Lung (tissue), 12 donors: ENCODE measurements around the gene CCDC107. TPM values are rescaled to one million over a fixed set of nuclear protein-coding genes. Genes with fewer than 3 reads are reported as not detected.

Source experiments
- ATAC-seq: fragments of 200-7000 bp; cut with Tn5 transposase; one replicate; pipeline ENCODE4 v1.9.1; 2020; ENCODE audit warnings: moderate number of reproducible peaks; ENCODE audit not compliant: insufficient read depth, low FRiP score
- DNase-seq, 3 donors: peaks; one replicate each; pipeline ENCODE4 v3.0.0-alpha.2; 2013 to 2017
- H3K27ac ChIP-seq, 2 donors: one replicate each; pipeline ENCODE4 v1.5.1; 2013; ENCODE audit warnings: mild to moderate bottlenecking in 2 of 2, moderate library complexity in 2 of 2, control low read depth in 1 of 2, inconsistent platforms in 1 of 2, low read depth in 1 of 2, low read length in 1 of 2
- H3K27me3 ChIP-seq, 3 donors: one replicate each; pipeline ENCODE4 v1.5.1; 2013; ENCODE audit warnings: low read length in 2 of 3; ENCODE audit not compliant: control insufficient read depth in 3 of 3, insufficient read depth in 3 of 3
- H3K36me3 ChIP-seq, 4 donors: one replicate each; pipeline ENCODE4 v1.5.1; 2013; ENCODE audit warnings: low read length in 4 of 4, mild to moderate bottlenecking in 1 of 4, moderate library complexity in 1 of 4; ENCODE audit not compliant: control insufficient read depth in 4 of 4, insufficient read depth in 4 of 4
- H3K4me1 ChIP-seq, 5 donors: one replicate each; pipeline ENCODE4 v1.5.1; 2013; ENCODE audit warnings: low read length in 5 of 5, mild to moderate bottlenecking in 2 of 5, moderate library complexity in 1 of 5; ENCODE audit not compliant: control insufficient read depth in 5 of 5, insufficient read depth in 5 of 5
- H3K4me3 ChIP-seq: one replicate; pipeline ENCODE4 v1.5.1; 2013; ENCODE audit warnings: mild to moderate bottlenecking, control low read depth, moderate library complexity
- H3K9ac ChIP-seq, 2 donors: one replicate each; pipeline ENCODE4 v1.5.1; 2013; ENCODE audit warnings: low read length in 2 of 2, control low read depth in 1 of 2; ENCODE audit not compliant: insufficient read depth in 1 of 2
- H3K9me3 ChIP-seq, 4 donors: one replicate each; pipeline ENCODE4 v1.5.1; 2013; ENCODE audit warnings: low read length in 3 of 4, mild to moderate bottlenecking in 1 of 4, moderate library complexity in 1 of 4; ENCODE audit not compliant: control insufficient read depth in 4 of 4, insufficient read depth in 3 of 4
- CTCF ChIP-seq: IDR thresholded peaks from 2 replicates; pipeline ENCODE4 v1.5.1; 2012; ENCODE audit warnings: mild to moderate bottlenecking; ENCODE audit errors: control extremely low read depth, extremely low read depth
- WGBS, 2 donors: extraction: QIAGEN DNeasy Blood & Tissue Kit; methylation state at CpG; one replicate each; pipeline ENCODE4 v1.1.7; 2013; 5-methylcytosine and 5-hydroxymethylcytosine counted together
- polyA plus RNA-seq, 2 donors: library from polyadenylated mRNA; stranded (reverse); fragments of 200-250 nt; gene quantifications; one replicate each; pipeline ENCODE4 v1.2.1, GENCODE V29; 2013
- total RNA-seq, 2 donors: library from RNA; depleted of rRNA in 1 of 2; stranded (reverse); fragments of >200 nt in 1 of 2; gene quantifications; one replicate each; pipeline ENCODE4 v1.2.1, GENCODE V29; 2014 to 2021
- donor health status: control.
- donor health status: control.
- donor health status: Bipolar disorder and iron deficiency.
- donor health status: healthy.
- donor health status: DM: yes; HTN: yes; CAD: no.

The CCDC107 gene
- total and polyA plus RNA-seq, 4 donors = 9.9 to 53.9 (median 31.0) TPM

GRCh38 chr9:35702696-35703095 lies 44.6 kb downstream of the CCDC107 start:
- no peak for TF ChIP-seq CTCF
- Histone ChIP-seq H3K27ac (no peak overlapping the region), H3K27me3 (no peaks in the 10 kb centered on the region), H3K36me3 (peaks cover 54 to 88% (median 87%) of the 10 kb centered on the region in 4 donors), H3K4me1 (no peaks in the 10 kb centered on the region), H3K9ac (no peak overlapping the region), H3K4me3 (no peak overlapping the region), H3K9me3 (no peaks in the 10 kb centered on the region)
- 92 to 93% methylated on average over 7 of the region's 7 CpGs for WGBS, 2 donors
- DNase-seq (no peak), ATAC-seq (no peak)

GRCh38 chr9:35703906-35704672 lies 46.0 kb downstream of the CCDC107 start:
- DNase-seq = no peak
- Histone ChIP-seq H3K27ac (no peak overlapping the region), H3K4me1 (no peaks in the 10 kb centered on the region), H3K27me3 (no peaks in the 10 kb centered on the region), H3K36me3 (peaks cover 47 to 87% (median 80%) of the 10 kb centered on the region in 4 donors), H3K4me3 (no peak overlapping the region), H3K9ac (no peak overlapping the region), H3K9me3 (no peaks in the 10 kb centered on the region)
- WGBS, 2 donors = 95 to 96% methylated on average over 26 of the region's 26 CpGs
- TF ChIP-seq CTCF = no peak
- no peak for ATAC-seq

GRCh38 chr9:35705372-35705771 lies 47.3 kb downstream of the CCDC107 start:
- no peak overlapping the region for H3K9ac ChIP-seq
- TF ChIP-seq CTCF = no peak
- no peaks in the 10 kb centered on the region for H3K27me3 ChIP-seq
- no peak overlapping the region for H3K27ac ChIP-seq
- 78 to 95% methylated on average over 8 of the region's 8 CpGs for WGBS, 2 donors
- no peak for ATAC-seq
- no peaks in the 10 kb centered on the region for H3K4me1 ChIP-seq
- H3K4me3 ChIP-seq = no peak overlapping the region
- H3K9me3 ChIP-seq = no peaks in the 10 kb centered on the region
- peaks cover 36 to 75% (median 71%) of the 10 kb centered on the region in 4 donors for H3K36me3 ChIP-seq
- DNase-seq = no peak
